ENCODE data around the gene BRIP1.
"Not testable (repeated sequence)": the region's sequence is repeated elsewhere in the genome, so short reads cannot be mapped to it uniquely, and the experiment has no call there.

Gene BRIP1

GRCh38 chr17:61831099-61831498 lies 32.2 kb downstream of the BRIP1 start:
- no peak for DNase-seq (ENCODE audit: extremely low read depth in 1 of 2, low read depth in 1 of 2)

GRCh38 chr17:61828694-61829093 lies 34.6 kb downstream of the BRIP1 start:
- no peak for DNase-seq (ENCODE audit: extremely low read depth in 1 of 2, low read depth in 1 of 2)

DNA sequence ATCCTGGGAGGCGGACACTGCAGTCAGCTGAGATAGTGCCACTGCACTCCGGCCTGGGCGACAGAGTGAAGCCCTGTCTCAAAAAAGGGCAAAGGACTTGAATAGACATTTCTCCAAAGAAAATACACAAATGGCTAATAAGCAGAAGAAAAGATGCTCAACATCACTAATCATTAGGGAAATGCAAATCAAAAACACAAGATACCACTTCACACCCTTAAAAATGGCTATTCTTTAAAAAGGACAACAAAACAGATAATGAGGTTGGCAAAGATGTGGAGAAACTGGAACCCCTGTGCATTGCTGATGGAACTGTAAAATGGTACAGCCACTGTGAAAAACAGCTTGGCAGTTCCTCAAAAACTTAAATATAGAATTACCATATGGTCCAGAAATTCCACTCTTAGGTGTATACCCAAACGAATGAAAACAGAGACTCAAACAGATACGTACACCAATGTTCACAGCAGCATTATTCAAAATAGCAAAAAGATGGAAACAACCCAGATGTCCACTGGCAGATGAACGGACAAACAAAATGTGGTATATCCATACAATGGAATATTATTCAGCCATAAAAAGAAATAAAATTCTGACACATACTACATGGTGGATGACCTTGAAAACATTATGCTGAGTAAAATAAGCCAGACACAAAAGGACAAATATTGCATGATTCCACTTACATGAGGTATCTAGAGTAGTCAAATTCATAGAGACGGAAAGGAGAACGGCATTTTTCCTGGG lies 35.5 kb downstream of the BRIP1 start:
- DNase-seq (ENCODE audit: extremely low read depth in 1 of 2, low read depth in 1 of 2): no peak

DNA sequence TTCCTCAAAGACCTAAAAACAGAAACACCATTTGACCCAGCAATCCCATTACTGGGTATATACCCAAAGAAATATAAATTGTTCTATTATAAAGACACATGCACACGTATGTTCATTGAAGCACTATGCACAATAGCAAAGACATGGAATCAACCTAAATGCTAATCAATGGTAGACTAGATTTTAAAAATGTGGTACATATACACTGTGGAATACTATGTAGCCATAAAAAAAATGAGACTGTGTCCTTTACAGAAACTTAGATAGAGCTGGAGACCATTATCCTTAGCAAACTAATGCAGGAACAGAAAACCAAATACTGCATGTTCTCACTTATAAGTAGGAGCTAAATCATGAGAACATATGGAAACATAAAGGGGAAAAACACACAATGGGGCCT lies 36.5 kb downstream of the BRIP1 start:
- DNase-seq (ENCODE audit: extremely low read depth in 1 of 2, low read depth in 1 of 2): not testable (repeated sequence)

GRCh38 chr17:61826198-61826597 lies 37.1 kb downstream of the BRIP1 start:
- DNase-seq (ENCODE audit: extremely low read depth in 1 of 2, low read depth in 1 of 2): not testable (repeated sequence)

DNA sequence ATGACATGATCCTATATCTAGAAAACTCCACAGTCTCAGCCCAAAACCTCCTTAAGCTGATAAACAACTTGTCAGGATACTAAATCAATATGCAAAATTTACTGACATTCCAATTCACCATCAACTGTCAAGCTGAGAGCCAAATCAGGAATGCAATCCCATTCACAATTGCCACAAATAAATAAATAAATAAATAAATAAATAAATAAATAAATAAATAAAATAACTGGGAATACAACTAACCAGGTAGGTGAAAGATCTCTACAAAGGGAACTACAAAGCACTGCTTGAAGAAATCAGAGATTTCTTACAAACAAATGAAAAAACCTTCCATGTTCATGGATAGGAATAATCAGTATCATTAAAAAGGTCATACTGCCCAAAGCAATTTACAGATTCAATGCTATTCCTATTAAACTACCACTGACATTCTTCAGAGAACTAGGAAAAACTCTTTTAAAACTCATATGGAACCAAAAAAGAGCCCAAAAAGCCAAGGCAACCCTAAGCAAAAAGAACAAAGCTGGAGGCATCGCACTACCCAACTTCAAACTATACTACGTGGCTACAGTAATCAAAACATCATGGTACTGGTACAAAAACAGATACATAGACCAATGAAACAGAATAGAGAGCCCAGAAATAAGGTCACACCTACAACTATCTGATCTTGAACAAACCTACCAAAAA lies 37.7 kb downstream of the BRIP1 start:
- DNase-seq (ENCODE audit: extremely low read depth in 1 of 2, low read depth in 1 of 2): no peak

DNA sequence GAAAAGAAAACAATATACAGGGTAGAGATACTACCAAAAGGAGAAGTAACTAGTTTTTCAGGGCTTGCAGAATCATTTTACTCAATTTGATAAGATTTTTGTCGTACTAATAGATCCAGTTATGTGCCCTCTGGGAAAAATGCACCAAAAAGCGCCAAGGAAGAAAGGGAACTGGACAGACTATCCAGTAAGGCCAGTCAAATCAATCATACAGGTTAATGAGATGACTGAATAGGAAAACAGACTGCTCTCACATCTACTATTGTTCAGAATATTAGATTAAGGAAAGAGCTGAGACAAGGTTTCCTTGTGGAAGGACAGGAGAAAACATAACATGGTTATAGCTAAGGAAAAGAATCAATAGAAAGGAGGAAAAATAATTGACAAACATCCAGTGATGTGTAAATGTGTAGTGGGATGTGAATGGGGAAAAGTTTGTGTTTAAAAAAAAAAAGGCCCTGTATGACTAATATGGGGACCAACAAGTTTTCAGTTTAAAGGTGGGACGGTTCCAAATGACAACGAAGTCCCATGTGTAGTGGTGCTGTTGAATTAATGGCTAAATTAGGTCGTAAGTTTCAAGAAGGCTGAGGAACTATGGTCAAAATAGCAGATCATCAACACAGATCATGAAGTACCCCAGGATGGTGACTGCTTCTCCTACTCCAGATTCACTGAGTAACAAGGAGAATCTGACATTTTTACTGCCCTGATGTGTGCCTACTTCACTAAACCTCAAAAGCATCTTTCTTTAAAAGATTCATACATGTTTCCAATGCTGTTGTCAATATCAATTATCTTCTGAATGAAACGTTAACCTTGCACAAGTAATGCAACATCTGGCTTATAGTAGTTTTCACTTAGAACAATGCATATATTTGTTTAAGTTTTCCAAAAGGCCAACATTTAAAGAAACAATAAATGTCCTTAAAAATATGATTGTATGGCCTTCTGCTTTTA lies 40.7 kb downstream of the BRIP1 start:
- DNase-seq (ENCODE audit: extremely low read depth in 1 of 2, low read depth in 1 of 2): no peak

DNA sequence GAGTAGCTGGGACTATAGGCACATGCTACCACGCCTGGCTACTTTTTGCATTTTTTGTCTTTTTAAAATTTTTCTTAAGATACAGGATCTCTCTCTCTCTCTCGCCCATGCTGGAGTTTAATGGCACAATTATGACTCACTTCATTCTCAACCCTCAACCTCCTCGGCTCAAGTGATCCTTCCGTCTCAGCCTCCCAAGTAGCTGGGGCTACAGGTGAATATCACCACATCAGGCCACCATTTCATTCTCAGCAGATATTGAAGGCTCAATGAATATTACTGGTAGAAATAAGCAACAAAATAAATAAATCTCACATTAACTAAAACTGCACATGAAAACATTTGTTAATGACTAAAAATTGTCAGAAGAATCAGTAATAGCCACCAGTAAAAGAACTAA lies 41.7 kb downstream of the BRIP1 start:
- DNase-seq (ENCODE audit: extremely low read depth in 1 of 2, low read depth in 1 of 2): no peak

- DNase-seq (ENCODE audit: extremely low read depth in 1 of 2, low read depth in 1 of 2): not testable (repeated sequence)
Measured at GRCh38 chr17:61819265-61819664, 44.1 kb downstream of the BRIP1 start.

GRCh38 chr17:61818225-61818624 lies 45.1 kb downstream of the BRIP1 start:
- DNase-seq (ENCODE audit: extremely low read depth in 1 of 2, low read depth in 1 of 2): no peak

- no peak for DNase-seq (ENCODE audit: extremely low read depth in 1 of 2, low read depth in 1 of 2)
Measured at GRCh38 chr17:61817452-61817851, 45.9 kb downstream of the BRIP1 start.

- DNase-seq (ENCODE audit: extremely low read depth in 1 of 2, low read depth in 1 of 2): no peak
Measured at GRCh38 chr17:61816538-61816937, 46.8 kb downstream of the BRIP1 start.

DNA sequence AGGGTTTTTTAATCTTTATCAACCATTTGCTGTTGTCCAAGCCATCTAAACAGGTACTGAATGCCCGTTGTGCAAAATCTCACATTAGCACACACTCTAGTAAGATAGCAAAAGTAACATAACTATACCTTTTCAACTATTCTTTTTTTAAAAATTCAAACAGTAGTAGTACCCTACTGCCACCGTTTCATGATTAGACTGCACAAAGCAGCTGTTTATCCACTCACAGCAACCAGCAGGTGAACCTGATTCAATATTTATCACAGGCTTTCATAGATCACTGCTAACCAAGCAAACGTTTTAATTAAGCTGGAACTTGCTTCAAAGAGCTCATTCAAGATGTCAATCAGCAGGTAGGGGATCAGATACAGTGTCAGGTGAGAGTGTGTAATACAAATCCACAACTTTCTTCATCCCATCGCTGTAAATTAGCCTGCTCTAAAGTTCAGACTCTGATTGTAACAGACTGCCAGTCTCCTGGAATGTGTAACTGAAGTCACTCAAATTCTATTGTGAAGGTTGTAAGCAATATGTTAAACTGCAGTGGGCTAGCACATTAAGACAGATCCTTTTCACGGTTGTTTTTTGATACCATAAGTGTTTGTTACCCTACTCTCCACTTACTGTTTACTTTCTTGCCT lies 47.3 kb downstream of the BRIP1 start:
- DNase-seq (ENCODE audit: extremely low read depth in 1 of 2, low read depth in 1 of 2): no peak

GRCh38 chr17:61814485-61814884 lies 48.8 kb downstream of the BRIP1 start:
- DNase-seq (ENCODE audit: extremely low read depth in 1 of 2, low read depth in 1 of 2): no peak

GRCh38 chr17:61813211-61813610 lies 50.1 kb downstream of the BRIP1 start:
- DNase-seq (ENCODE audit: extremely low read depth in 1 of 2, low read depth in 1 of 2): no peak

GRCh38 chr17:61812747-61813146 lies 50.6 kb downstream of the BRIP1 start:
- no peak for DNase-seq (ENCODE audit: extremely low read depth in 1 of 2, low read depth in 1 of 2)

- DNase-seq (ENCODE audit: extremely low read depth in 1 of 2, low read depth in 1 of 2): no peak
Measured at GRCh38 chr17:61809816-61810392, 53.4 kb downstream of the BRIP1 start.

- no peak for DNase-seq (ENCODE audit: extremely low read depth in 1 of 2, low read depth in 1 of 2)
Measured at GRCh38 chr17:61808442-61808841, 54.9 kb downstream of the BRIP1 start.

GRCh38 chr17:61806936-61807335 lies 56.4 kb downstream of the BRIP1 start:
- DNase-seq (ENCODE audit: extremely low read depth in 1 of 2, low read depth in 1 of 2): no peak

DNA sequence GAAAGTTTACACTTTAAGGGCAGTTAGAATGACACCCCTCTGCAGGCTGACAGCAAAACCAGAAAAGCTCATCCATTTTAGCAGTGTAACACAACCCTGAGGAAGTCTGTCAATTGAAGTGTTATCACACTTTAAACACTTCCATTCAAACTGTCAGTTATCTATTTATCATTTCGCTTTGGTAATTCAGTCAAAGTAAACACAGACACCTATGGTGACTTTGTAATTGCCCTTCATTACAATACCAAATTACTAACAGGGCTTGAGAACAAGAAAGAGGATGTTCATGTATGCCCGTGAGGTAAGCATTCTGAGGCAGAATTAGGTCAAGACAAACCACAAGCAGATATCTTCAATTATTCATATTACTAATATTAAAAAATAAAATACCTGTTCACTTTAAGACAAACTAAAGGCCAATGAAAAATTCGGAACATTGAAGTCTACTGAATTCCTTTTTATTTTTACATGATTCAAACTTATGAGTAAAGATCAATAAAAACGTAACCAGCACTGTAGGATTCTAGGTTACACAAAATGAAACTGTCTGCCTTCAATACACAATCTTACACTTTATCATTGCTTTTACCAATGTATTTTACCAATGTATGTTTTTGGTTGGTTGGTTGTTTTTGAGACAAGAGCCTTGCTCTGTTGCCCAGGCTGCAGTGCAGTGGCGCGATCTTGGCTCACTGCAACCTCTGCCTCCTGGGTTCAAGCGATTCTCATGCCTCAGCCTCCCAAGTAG lies 57.1 kb downstream of the BRIP1 start:
- no peak for DNase-seq (ENCODE audit: extremely low read depth in 1 of 2, low read depth in 1 of 2)

Data from activated CD8-positive, alpha-beta memory T cell treated with anti-CD3 and anti-CD28 coated beads for 1 hour (primary cell).